EL (cell line): ENCODE measurements around the gene ITPR2.

Experiments
- DNase-seq: peaks from one replicate; pipeline ENCODE4 v3.0.0-alpha.2; 2016

ITPR2 gene

GRCh38 chr12:26728205-26729050 lies 104.6 kb downstream of the ITPR2 start:
- no peak for DNase-seq

DNA sequence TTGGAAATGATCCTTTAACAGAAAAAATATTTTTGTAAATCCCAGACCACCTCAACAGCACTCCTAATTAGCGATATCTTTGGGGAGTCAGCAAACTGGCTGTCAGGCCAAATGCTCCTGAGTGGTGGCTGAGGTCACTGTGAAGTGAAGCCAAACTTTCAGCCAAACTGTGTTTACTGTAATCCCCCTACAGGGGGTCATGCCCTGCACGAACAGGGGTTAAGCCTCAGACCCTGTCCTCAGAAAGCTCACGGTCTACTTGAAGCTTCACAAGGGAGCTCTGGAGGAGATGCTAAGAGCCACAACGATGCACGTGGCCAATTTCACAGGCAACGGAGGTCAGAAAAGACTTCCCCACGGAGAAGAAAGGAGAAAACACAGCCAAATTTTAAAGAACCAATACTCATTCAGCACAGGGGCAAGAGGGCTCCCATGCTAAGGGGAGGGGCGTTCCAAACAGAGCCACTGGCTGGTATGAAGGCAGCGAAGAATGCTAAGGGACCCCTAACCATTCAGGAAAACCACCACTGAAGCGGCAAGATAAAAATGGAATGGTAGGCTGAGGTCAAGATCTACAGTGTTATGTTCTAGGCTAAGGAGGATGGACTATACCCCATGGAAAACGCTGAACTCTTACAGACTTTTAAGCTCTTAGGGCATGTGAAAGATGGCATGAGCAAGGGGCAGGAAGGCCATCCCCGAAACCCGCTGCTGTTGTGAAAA lies 105.4 kb downstream of the ITPR2 start:
- no peak for DNase-seq

GRCh38 chr12:26726956-26727355 lies 106.0 kb downstream of the ITPR2 start:
- DNase-seq = no peak

GRCh38 chr12:26725276-26725916 lies 107.6 kb downstream of the ITPR2 start:
- DNase-seq = no peak

GRCh38 chr12:26724309-26724702 lies 108.7 kb downstream of the ITPR2 start:
- DNase-seq = no peak

DNA sequence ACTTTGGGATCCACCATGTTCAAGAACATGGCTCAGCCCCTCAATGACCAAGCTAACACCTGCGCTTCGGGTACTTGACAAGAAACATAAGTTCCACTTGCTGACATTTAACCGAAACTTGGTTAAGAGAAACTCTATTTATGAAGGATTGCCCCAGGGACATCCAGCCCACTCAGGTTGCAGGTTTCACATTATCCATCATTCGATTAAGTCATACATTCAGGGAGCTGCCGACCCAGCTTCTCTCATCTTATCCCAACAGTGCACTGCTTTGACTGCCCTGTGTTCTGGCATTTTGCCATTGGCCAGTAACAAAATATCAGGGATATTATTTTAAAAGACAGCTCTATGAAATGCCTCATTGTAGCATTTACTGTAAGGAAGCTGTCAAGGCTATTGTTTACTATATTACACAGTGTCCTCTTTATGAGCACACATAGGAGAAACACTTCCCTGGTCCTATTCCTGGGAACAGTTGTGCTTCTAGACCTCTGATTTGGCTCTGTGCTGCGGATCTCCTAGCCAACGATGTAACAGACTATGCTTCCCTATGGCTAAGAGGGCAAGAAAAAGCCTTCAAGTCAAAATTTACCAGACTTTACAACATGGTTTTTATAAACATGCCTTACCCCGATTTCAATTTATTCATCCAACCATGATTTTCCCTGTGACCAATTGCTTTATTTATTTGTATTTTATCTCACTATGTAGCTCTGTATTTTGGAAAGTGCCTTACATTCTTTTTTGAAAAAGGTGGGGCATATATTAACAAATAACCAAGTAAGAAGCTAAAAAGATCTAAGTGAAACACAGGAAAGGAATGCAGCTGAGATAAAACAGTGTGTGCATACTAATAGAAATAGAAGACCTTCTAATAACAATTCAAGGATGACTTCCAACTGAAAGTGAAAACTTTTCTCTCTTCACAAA lies 109.3 kb downstream of the ITPR2 start:
- peak; percentile 61 for DNase-seq

- DNase-seq = peak; percentile 19
These were observed 111.2 kb downstream of the ITPR2 start for GRCh38 chr12:26721800-26722199.

GRCh38 chr12:26719852-26720251 lies 113.1 kb downstream of the ITPR2 start:
- no peak for DNase-seq

- no peak for DNase-seq
These were observed 115.2 kb downstream of the ITPR2 start for GRCh38 chr12:26717757-26718156.

DNA sequence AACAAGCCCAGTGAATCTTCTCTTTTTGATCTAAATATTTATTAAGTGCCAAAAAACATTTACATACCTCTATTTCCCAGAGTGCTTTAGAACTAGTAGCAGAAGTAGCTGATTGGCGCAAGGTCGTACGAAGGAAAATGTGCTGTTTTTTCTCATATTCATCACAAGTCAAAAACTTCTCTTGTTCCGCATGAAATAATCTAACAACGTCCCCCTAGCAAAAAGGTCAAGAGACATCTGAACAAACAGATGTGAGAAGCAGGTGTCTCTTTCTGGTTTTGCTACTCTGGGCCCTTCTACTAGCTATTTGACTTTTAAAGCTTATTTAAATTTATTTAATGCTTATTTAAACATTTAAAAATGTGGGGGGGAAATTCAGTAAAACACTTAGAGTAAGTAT lies 117.8 kb downstream of the ITPR2 start:
- no peak for DNase-seq

- no peak for DNase-seq
These were observed 119.1 kb downstream of the ITPR2 start for GRCh38 chr12:26713885-26714383.

GRCh38 chr12:26712892-26713291 lies 120.1 kb downstream of the ITPR2 start:
- no peak for DNase-seq

- DNase-seq = no peak
These were observed 121.4 kb downstream of the ITPR2 start for GRCh38 chr12:26711569-26711968.

GRCh38 chr12:26711072-26711471 lies 121.9 kb downstream of the ITPR2 start:
- no peak for DNase-seq

DNA sequence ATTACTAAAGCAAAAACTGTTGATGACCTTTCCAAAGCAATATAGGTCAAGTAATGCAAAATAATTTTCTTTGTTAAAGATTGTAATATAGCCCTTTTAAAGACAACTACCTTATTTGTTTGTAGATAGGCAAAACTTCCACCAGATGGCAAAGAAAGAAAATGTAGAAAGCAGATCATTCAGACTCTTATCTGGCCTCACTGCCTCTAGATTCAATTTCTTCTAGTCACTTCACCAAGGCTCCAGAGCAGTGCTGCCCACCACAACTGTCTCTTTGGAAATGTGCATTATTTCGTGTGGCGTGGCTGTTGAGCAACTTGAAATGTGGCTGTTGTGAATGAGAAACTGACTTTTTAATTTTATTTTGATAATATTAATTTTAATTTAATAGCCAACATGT lies 127.1 kb downstream of the ITPR2 start:
- no peak for DNase-seq

DNA sequence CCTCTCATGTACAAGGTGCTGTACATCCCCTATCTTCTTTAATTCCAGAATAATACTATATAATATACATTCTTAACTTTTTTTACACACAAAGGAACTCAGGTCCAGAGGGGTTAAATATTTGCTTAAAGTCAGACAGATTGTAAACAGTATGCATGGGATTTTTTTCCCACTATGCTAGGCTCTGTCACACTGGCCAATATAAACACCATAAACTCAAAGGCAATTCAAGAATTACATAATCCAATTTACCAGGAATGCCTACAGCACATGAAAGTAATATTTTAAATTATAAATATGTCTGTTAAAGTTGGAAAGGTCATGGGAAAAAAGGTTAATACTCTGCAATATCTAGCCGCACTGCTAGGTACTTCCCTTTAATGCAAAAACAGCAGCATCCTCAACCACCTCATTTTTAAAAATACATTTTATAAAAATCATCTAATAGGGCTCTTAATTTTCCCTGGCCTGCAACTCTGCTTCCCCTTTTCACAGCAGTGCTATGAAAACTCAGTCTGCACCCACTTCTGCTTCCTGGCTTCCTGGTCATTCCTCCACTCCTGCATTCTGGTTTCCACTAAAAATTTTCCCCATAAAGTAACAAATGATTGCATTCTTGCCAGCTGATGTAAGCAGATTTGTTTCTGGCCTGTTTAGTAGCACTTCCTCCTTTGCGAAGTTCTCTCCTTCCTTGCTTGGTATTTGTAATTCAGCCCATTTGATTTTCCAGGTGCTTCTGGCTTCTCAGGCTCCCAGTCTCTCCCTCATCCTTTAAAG lies 128.1 kb downstream of the ITPR2 start:
- DNase-seq = peak; percentile 62

- no peak for DNase-seq
These were observed 128.8 kb downstream of the ITPR2 start for GRCh38 chr12:26704214-26704613.

DNA sequence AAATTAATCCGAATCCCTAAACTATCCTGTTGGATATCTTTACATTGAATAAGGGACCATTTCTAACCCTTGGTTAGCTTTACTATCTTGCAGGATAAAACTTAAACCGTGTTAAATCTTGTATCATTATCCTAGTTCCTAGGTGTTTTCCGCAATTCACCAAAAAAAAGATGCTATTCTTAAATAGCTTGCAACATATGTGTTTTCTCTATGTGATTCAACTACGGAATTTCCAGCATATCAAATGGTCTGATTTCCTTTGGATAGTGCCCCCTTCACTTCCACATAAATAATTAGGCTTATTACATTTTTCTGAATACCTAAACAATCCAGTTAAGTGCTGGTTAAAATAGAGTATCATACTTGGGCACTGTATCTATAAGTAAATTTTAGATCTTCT lies 130.3 kb downstream of the ITPR2 start:
- no peak for DNase-seq

- DNase-seq = peak; percentile 53
These were observed 131.3 kb downstream of the ITPR2 start for GRCh38 chr12:26701604-26702215.

- DNase-seq = no peak
These were observed 132.6 kb downstream of the ITPR2 start for GRCh38 chr12:26700430-26700829.

DNA sequence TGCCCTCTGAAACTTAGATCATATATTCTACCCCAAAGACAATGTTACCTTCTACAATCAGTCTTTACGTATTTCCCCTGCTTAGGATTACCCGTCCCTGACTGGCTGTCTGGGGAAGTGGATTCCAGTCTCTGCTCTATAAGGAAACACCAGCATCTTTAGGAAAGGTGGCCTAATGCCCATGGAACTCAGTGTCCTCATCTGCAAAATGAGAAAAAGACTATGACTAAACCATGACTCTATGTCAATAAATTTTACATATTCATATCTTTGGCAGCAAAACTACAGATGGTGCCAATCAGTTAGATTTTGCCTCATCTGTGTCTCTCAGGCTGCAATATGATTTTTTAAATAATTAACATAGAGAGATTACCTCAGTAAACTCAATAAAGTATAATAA lies 133.8 kb downstream of the ITPR2 start:
- DNase-seq = peak; percentile 46
